Osteocyte (in vitro differentiated cells): ENCODE results near the gene PRKAR1B. TPM values are rescaled to one million over a fixed set of nuclear protein-coding genes. Genes with fewer than 3 reads are reported as not detected.

Experiments used
- DNase-seq: peaks from one replicate; pipeline ENCODE4 v3.0.0; 2021; ENCODE audit warnings: mixed read lengths; ENCODE audit not compliant: unreplicated experiment; ENCODE audit errors: extremely low spot score
- H3K27ac Mint-ChIP-seq: one replicate; pipeline ENCODE4 v1.8.0; 2021; ENCODE audit warnings: mild to moderate bottlenecking, mixed read lengths; ENCODE audit not compliant: unreplicated experiment
- H3K27me3 Mint-ChIP-seq: one replicate; pipeline ENCODE4 v1.8.0; 2021; ENCODE audit warnings: mixed read lengths; ENCODE audit not compliant: unreplicated experiment
- H3K36me3 Mint-ChIP-seq: one replicate; pipeline ENCODE4 v1.8.0; 2021; ENCODE audit warnings: mixed read lengths; ENCODE audit not compliant: unreplicated experiment
- H3K4me1 Mint-ChIP-seq: one replicate; pipeline ENCODE4 v1.8.0; 2021; ENCODE audit warnings: mixed read lengths; ENCODE audit not compliant: unreplicated experiment
- H3K4me3 Mint-ChIP-seq: one replicate; pipeline ENCODE4 v1.8.0; 2021; ENCODE audit warnings: mild to moderate bottlenecking, moderate library complexity, mixed read lengths; ENCODE audit not compliant: unreplicated experiment
- H3K9me3 Mint-ChIP-seq: one replicate; pipeline ENCODE4 v1.8.0; 2021; ENCODE audit warnings: mixed read lengths; ENCODE audit not compliant: unreplicated experiment
- total RNA-seq: library from RNA; stranded (reverse); gene quantifications from 2 replicates; pipeline ENCODE4 v1.2.1, GENCODE V29; 2021
- TF ChIP-seq, protein P1 (sequence below): fragments of 200-600 bp; sonication (generic); IDR thresholded peaks from 2 replicates; pipeline ENCODE4 v1.5.0; 2021; ENCODE audit warnings: antibody characterized with exemption, mild to moderate bottlenecking, moderate library complexity

PRKAR1B gene
- total RNA-seq, 1 donor from 2014 or later: 12.0 TPM

DNA sequence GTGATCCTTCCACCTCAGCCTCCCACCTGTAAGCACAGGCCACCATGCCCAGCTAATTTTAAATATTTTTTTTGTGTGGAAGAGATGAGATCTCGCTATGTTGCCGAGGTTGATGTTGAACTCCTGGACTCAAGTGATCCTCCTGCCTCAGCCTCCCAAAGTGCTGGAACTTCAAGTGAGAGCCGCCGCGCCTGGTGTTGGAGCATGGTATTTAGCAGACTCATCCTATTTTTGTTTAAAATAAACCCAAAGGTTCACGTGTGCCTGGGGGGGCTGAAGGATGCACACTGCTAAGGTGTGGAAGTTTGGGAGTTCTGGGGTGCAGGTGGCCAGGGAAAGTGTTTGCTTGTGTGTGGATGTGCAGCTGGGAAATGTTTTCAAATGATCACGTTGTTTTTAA lies 225.6 kb downstream of the PRKAR1B start:
- TF ChIP-seq, protein P1, sequence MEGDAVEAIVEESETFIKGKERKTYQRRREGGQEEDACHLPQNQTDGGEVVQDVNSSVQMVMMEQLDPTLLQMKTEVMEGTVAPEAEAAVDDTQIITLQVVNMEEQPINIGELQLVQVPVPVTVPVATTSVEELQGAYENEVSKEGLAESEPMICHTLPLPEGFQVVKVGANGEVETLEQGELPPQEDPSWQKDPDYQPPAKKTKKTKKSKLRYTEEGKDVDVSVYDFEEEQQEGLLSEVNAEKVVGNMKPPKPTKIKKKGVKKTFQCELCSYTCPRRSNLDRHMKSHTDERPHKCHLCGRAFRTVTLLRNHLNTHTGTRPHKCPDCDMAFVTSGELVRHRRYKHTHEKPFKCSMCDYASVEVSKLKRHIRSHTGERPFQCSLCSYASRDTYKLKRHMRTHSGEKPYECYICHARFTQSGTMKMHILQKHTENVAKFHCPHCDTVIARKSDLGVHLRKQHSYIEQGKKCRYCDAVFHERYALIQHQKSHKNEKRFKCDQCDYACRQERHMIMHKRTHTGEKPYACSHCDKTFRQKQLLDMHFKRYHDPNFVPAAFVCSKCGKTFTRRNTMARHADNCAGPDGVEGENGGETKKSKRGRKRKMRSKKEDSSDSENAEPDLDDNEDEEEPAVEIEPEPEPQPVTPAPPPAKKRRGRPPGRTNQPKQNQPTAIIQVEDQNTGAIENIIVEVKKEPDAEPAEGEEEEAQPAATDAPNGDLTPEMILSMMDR: no peak
- no peaks in the 10 kb centered on the region for H3K27me3 Mint-ChIP-seq
- no peaks in the 10 kb centered on the region for H3K9me3 Mint-ChIP-seq
- no peak for DNase-seq
- no peak overlapping the region for H3K4me3 Mint-ChIP-seq
- no peak overlapping the region for H3K27ac Mint-ChIP-seq
- H3K36me3 Mint-ChIP-seq: peaks cover 44% of the 10 kb centered on the region
- H3K4me1 Mint-ChIP-seq: peaks cover 13% of the 10 kb centered on the region

DNA sequence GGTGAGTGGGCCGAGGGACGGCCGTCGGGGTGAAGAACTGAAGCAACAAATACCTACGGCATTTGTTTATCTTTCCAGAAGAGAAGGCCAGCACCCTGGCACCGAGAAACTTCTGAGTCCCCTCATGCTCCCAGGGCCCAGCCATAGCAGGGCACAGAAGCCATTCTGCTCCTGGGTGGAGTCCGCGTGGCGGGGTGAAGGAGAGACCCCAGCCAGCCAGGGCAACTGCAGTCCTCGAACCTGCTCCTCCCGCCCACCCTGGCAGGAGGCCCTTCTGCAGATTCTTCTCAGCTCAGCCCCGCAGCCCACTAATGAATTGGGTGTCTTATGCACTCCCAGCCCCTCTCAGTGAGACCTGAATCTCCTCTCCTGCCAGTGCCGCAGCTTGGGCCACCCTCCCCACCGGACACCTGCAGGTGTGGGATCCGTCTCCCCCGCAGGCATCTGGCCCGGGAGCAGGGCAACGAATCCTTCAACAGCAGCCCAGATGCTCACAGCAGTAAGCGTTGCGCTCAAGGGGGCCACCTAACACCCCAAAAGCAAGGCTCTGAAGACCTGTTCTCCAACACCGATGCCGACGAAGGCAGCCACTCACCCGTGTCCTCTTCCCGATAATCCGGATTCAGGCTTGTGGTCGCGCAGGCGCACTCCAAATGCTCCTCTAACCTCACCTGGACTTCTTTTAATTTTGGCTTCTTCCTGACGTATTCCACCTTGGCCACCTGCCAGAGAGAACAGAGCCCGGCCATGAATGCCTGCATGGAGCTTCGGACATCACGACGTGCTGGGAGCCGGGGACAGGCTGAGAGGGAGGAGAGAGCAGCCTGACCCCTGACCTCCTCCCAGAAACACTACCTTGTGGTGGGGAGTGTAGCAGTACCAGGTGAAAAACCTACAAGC lies 226.3 kb downstream of the PRKAR1B start:
- no peaks in the 10 kb centered on the region for H3K9me3 Mint-ChIP-seq
- H3K4me1 Mint-ChIP-seq: peaks cover 13% of the 10 kb centered on the region
- TF ChIP-seq, protein P1: no peak
- peaks cover 45% of the 10 kb centered on the region for H3K36me3 Mint-ChIP-seq
- no peak overlapping the region for H3K27ac Mint-ChIP-seq
- no peak for DNase-seq
- no peak overlapping the region for H3K4me3 Mint-ChIP-seq
- no peaks in the 10 kb centered on the region for H3K27me3 Mint-ChIP-seq

DNA sequence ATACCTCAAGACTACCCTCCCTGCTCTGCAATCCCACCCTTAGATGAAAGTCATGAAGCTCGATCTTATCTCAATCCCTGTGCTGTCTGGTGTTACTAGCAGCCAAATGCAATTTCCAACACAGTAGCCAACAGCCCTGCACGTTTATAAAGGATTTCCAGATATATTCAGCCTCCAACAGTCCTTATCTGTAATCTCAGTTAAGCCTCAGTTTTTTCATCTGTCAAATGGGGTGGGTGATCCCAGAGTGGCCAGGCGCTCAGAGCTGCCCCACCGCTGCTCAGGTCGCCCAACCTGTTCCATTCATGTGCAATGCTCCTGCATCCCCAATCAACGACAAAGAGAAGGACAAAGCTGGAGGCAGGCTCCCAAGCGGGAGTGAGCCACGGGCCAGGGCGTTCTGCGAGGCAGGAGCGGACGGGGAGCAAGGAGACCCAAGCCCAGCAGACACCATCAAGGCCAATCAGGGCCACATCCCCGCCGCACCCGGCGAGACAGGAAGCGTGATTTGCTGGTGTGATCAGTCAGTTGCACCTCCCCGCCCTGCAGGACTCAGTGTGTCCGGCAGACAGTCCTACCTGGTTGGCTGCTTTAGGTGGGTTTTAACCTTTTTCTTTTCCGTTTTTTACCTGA lies 227.1 kb downstream of the PRKAR1B start:
- Mint-ChIP-seq H3K4me3 (no peak overlapping the region), H3K36me3 (peaks cover 40% of the 10 kb centered on the region), H3K27ac (no peak overlapping the region), H3K4me1 (peaks cover 7% of the 10 kb centered on the region), H3K27me3 (no peaks in the 10 kb centered on the region), H3K9me3 (no peaks in the 10 kb centered on the region)
- DNase-seq: no peak
- TF ChIP-seq, protein P1: no peak

Other genes with a start within 250 kb of the PRKAR1B start
- 92.0 and 93.6 TPM in 2 replicates for gene PDGFA, start 207.4 kb downstream of the PRKAR1B start, total RNA-seq
- gene DNAAF5, start 582 bp downstream of the PRKAR1B start, total RNA-seq: 28.1 and 36.9 TPM in 2 replicates
- gene SUN1, start 105.2 kb upstream of the PRKAR1B start, total RNA-seq: 212 and 226 TPM in 2 replicates
- 33.7 and 36.4 TPM in 2 replicates for gene GET4, start 149.3 kb upstream of the PRKAR1B start, total RNA-seq
- gene ADAP1, start 227.4 kb upstream of the PRKAR1B start, total RNA-seq: 5.8 and 7.0 TPM in 2 replicates
- gene COX19, start 248.3 kb upstream of the PRKAR1B start, total RNA-seq: 11.2 and 11.4 TPM in 2 replicates